BLaER1 treated with 17β-estradiol and CSF1 and Interleukin-3, amounts not matched to agents 10 nM and 100 nM (cell line): Measurements from ENCODE around the gene ETFDH.

ENCODE experiments used
- H3K27ac ChIP-seq, 11 experiments: shearing (Covaris generic); formaldehyde crosslinking; 2 replicates each; pipeline ENCODE4 v1.8.1; 2022
- H3K27me3 ChIP-seq, 11 experiments: shearing (Covaris generic); formaldehyde crosslinking; 2 replicates each; pipeline ENCODE4 v1.8.1; 2022
- H3K36me3 ChIP-seq, 11 experiments: shearing (Covaris generic); formaldehyde crosslinking; 2 replicates each; pipeline ENCODE4 v1.8.1; 2022
- H3K4me1 ChIP-seq, 10 experiments: shearing (Covaris generic); formaldehyde crosslinking; 2 replicates each; pipeline ENCODE4 v1.8.1; 2022
- H3K4me2 ChIP-seq, 11 experiments: shearing (Covaris generic); formaldehyde crosslinking; 2 replicates each; pipeline ENCODE4 v1.8.1; 2022
- H3K4me3 ChIP-seq, 10 experiments: shearing (Covaris generic); formaldehyde crosslinking; 2 replicates each; pipeline ENCODE4 v1.8.1; 2022
- H3K9ac ChIP-seq, 11 experiments: shearing (Covaris generic); formaldehyde crosslinking; 2 replicates each; pipeline ENCODE4 v1.8.1; 2022
- H3K9me3 ChIP-seq, 11 experiments: shearing (Covaris generic); formaldehyde crosslinking; replicated peaks in 1 of 11; 2 replicates each; pipeline ENCODE4 v1.8.1; 2022
- H4K20me1 ChIP-seq, 11 experiments: shearing (Covaris generic); formaldehyde crosslinking; 2 replicates each; pipeline ENCODE4 v1.8.1; 2022
- Cebpa-rat ChIP-seq, 11 experiments: shearing (Covaris generic); IDR thresholded peaks; 2 replicates each; pipeline ENCODE4 v1.8.1; 2022

Gene ETFDH

GRCh38 chr4:158670975-158671664 lies 976 bp upstream of the ETFDH start:
- Histone ChIP-seq H3K9ac (peak overlapping the region; percentile 83 to 95 (median 90)), H3K4me2 (peak overlapping the region; percentile 81 to 98 (median 87)), H3K9me3 (no peaks in the 10 kb centered on the region), H3K27ac (peak overlapping the region; percentile 77 to 94 (median 90); a peak in 21 of 22 replicates), H3K4me3 (peak overlapping the region; percentile 82 to 99 (median 92)), H3K27me3 (no peaks in the 10 kb centered on the region), H4K20me1 (peaks cover 0 to 33% (median 0%) of the 10 kb centered on the region in 11 experiments; a peak in 9 of 22 replicates), H3K4me1 (peaks cover 18 to 27% (median 25%) of the 10 kb centered on the region in 10 experiments), H3K36me3 (peaks cover 0 to 36% (median 14%) of the 10 kb centered on the region in 11 experiments; a peak in 18 of 22 replicates)
- no peak for TF ChIP-seq Cebpa-rat (IDR thresholded peaks at IDR 0.05)

- peak within 1 kb of the TSS; percentile 82 to 99 (median 92) for H3K4me3 ChIP-seq
- H3K9me3 ChIP-seq: no peaks in the 10 kb centered on the region
- TF ChIP-seq Cebpa-rat (IDR thresholded peaks at IDR 0.05): no peak
- H4K20me1 ChIP-seq: peaks cover 0 to 33% (median 0%) of the 10 kb centered on the region in 11 experiments; a peak in 9 of 22 replicates
- peak within 1 kb of the TSS; percentile 84 to 98 (median 88) for H3K4me2 ChIP-seq
- H3K4me1 ChIP-seq: peaks cover 18 to 27% (median 25%) of the 10 kb centered on the region in 10 experiments
- H3K9ac ChIP-seq: peak within 1 kb of the TSS; percentile 83 to 95 (median 90)
- no peaks in the 10 kb centered on the region for H3K27me3 ChIP-seq
- H3K36me3 ChIP-seq: peaks cover 0 to 31% (median 9%) of the 10 kb centered on the region in 11 experiments; a peak in 14 of 22 replicates
- peak within 1 kb of the TSS; percentile 77 to 94 (median 90) for H3K27ac ChIP-seq
These were observed 506 bp upstream of the ETFDH start, which contains the start of gene C4orf46 for GRCh38 chr4:158671665-158671914. Gene C4orf46 (minus strand): TSS chr4:158671887. CDS start chr4:158671801, 86 bp downstream.

GRCh38 chr4:158673633-158674032 lies 1.5 kb downstream of the ETFDH start:
- H4K20me1 ChIP-seq: peaks cover 0 to 22% (median 0%) of the 10 kb centered on the region in 11 experiments; a peak in 9 of 22 replicates
- no peak overlapping the region for H3K9ac ChIP-seq
- TF ChIP-seq Cebpa-rat (IDR thresholded peaks at IDR 0.05): no peak
- H3K9me3 ChIP-seq: no peaks in the 10 kb centered on the region
- H3K4me1 ChIP-seq: peaks cover 18 to 27% (median 25%) of the 10 kb centered on the region in 10 experiments
- H3K4me3 ChIP-seq: no peak overlapping the region
- no peak overlapping the region for H3K27ac ChIP-seq
- H3K27me3 ChIP-seq: no peaks in the 10 kb centered on the region
- peak overlapping the region in 4 of 11 experiments; percentile 7 to 85 (median 50); a peak in 5 of 22 replicates for H3K4me2 ChIP-seq
- peaks cover 0 to 11% (median 1%) of the 10 kb centered on the region in 11 experiments; a peak in 4 of 22 replicates for H3K36me3 ChIP-seq

GRCh38 chr4:158676076-158676475 lies 4.0 kb downstream of the ETFDH start:
- no peaks in the 10 kb centered on the region for H4K20me1 ChIP-seq
- TF ChIP-seq Cebpa-rat (IDR thresholded peaks at IDR 0.05): no peak
- H3K27ac ChIP-seq: no peak overlapping the region
- no peak overlapping the region for H3K4me3 ChIP-seq
- no peaks in the 10 kb centered on the region for H3K27me3 ChIP-seq
- H3K9ac ChIP-seq: no peak overlapping the region
- H3K36me3 ChIP-seq: peaks cover 0 to 9% (median 0%) of the 10 kb centered on the region in 11 experiments; a peak in 7 of 22 replicates
- H3K4me2 ChIP-seq: no peak overlapping the region
- no peaks in the 10 kb centered on the region for H3K9me3 ChIP-seq
- peaks cover 6 to 12% (median 7%) of the 10 kb centered on the region in 10 experiments; a peak in 19 of 20 replicates for H3K4me1 ChIP-seq

- H3K9me3 ChIP-seq: no peaks in the 10 kb centered on the region
- no peak for TF ChIP-seq Cebpa-rat (IDR thresholded peaks at IDR 0.05)
- no peak overlapping the region for H3K4me3 ChIP-seq
These were observed 6.7 kb downstream of the ETFDH start for GRCh38 chr4:158678767-158679166.

GRCh38 chr4:158681629-158682028 lies 9.5 kb downstream of the ETFDH start:
- no peaks in the 10 kb centered on the region for H3K27me3 ChIP-seq
- no peaks in the 10 kb centered on the region for H3K4me1 ChIP-seq
- TF ChIP-seq Cebpa-rat (IDR thresholded peaks at IDR 0.05): no peak
- H4K20me1 ChIP-seq: no peaks in the 10 kb centered on the region
- H3K4me2 ChIP-seq: no peak overlapping the region
- H3K4me3 ChIP-seq: no peak overlapping the region
- H3K27ac ChIP-seq: no peak overlapping the region
- peaks cover 9 to 52% (median 31%) of the 10 kb centered on the region in 11 experiments; a peak in 19 of 22 replicates for H3K36me3 ChIP-seq
- H3K9me3 ChIP-seq: no peaks in the 10 kb centered on the region
- no peak overlapping the region for H3K9ac ChIP-seq

More at GRCh38 chr4:158678767-158679166, 6.7 kb downstream of the ETFDH start:
- Histone ChIP-seq H3K9ac (no peak overlapping the region), H3K4me1 (peaks cover 0 to 1% (median 0%) of the 10 kb centered on the region in 10 experiments; a peak in 1 of 20 replicates), H3K27ac (no peak overlapping the region), H3K27me3 (no peaks in the 10 kb centered on the region), H4K20me1 (no peaks in the 10 kb centered on the region), H3K36me3 (peaks cover 0 to 23% (median 13%) of the 10 kb centered on the region in 11 experiments; a peak in 12 of 22 replicates), H3K4me2 (no peak overlapping the region)

GRCh38 chr4:158682066-158682465 lies 10.0 kb downstream of the ETFDH start:
- Histone ChIP-seq H3K27ac (no peak overlapping the region), H3K9ac (no peak overlapping the region), H3K4me1 (no peaks in the 10 kb centered on the region), H3K4me2 (no peak overlapping the region), H3K27me3 (no peaks in the 10 kb centered on the region), H3K9me3 (no peaks in the 10 kb centered on the region), H4K20me1 (no peaks in the 10 kb centered on the region), H3K36me3 (peaks cover 11 to 56% (median 31%) of the 10 kb centered on the region in 11 experiments; a peak in 19 of 22 replicates), H3K4me3 (no peak overlapping the region)
- TF ChIP-seq Cebpa-rat (IDR thresholded peaks at IDR 0.05): no peak

- Histone ChIP-seq H3K9ac (no peak overlapping the region), H3K9me3 (no peaks in the 10 kb centered on the region), H3K27ac (no peak overlapping the region), H3K36me3 (peaks cover 11 to 65% (median 38%) of the 10 kb centered on the region in 11 experiments), H3K4me2 (no peak overlapping the region), H4K20me1 (no peaks in the 10 kb centered on the region), H3K4me3 (no peak overlapping the region), H3K4me1 (no peaks in the 10 kb centered on the region), H3K27me3 (no peaks in the 10 kb centered on the region)
- TF ChIP-seq Cebpa-rat (IDR thresholded peaks at IDR 0.05): no peak
These were observed 16.7 kb downstream of the ETFDH start for GRCh38 chr4:158688813-158689212.

GRCh38 chr4:158704274-158704673 lies 32.2 kb downstream of the ETFDH start:
- H3K27me3 ChIP-seq: no peaks in the 10 kb centered on the region
- no peak overlapping the region for H3K4me2 ChIP-seq
- TF ChIP-seq Cebpa-rat (IDR thresholded peaks at IDR 0.05): no peak
- no peaks in the 10 kb centered on the region for H3K9me3 ChIP-seq
- H3K4me1 ChIP-seq: no peaks in the 10 kb centered on the region
- no peak overlapping the region for H3K4me3 ChIP-seq
- H3K27ac ChIP-seq: no peak overlapping the region
- H3K36me3 ChIP-seq: peaks cover 53 to 77% (median 57%) of the 10 kb centered on the region in 11 experiments
- no peak overlapping the region for H3K9ac ChIP-seq
- no peaks in the 10 kb centered on the region for H4K20me1 ChIP-seq
